HEK293T (cell line): Measurements from ENCODE around the gene CAPZB.

Experiments used
- CTCF ChIA-PET: fragments of 350-600 bp; formaldehyde crosslinking; extraction: SDS; loops from one replicate; lab custom pipeline; 2021; ENCODE audit warnings: antibody characterized with exemption, inconsistent platforms; lab: Yijun Ruan, JAX
- POLR2A ChIA-PET: fragments of 350-600 bp; formaldehyde crosslinking; extraction: SDS; loops from one replicate; lab custom pipeline; 2020; ENCODE audit warnings: antibody characterized with exemption, inconsistent platforms; lab: Yijun Ruan, JAX
- DNase-seq: peaks from one replicate; pipeline ENCODE4 v3.0.0; 2012; ENCODE audit warnings: mixed read lengths; ENCODE audit errors: extremely low spot score
- ARNT ChIP-seq: fragments of 450-650 bp; IDR thresholded peaks from 2 replicates; pipeline ENCODE4 v1.6.1; 2017; ENCODE audit warnings: mild to moderate bottlenecking
- BHLHE40 ChIP-seq: fragments of 450-650 bp; IDR thresholded peaks from 2 replicates; pipeline ENCODE4 v1.6.1; 2016; ENCODE audit warnings: mild to moderate bottlenecking, moderate library complexity, borderline replicate concordance
- CTBP1 ChIP-seq: fragments of 450-650 bp; IDR thresholded peaks from 2 replicates; pipeline ENCODE4 v1.6.1; 2016; ENCODE audit warnings: borderline replicate concordance
- ELF4 ChIP-seq: fragments of 450-650 bp; IDR thresholded peaks from 2 replicates; pipeline ENCODE4 v1.6.1; 2017; ENCODE audit warnings: antibody characterized with exemption
- FOXA1 ChIP-seq: fragments of 450-650 bp; IDR thresholded peaks from 2 replicates; pipeline ENCODE4 v1.6.1; 2016; ENCODE audit warnings: mild to moderate bottlenecking
- FOXK2 ChIP-seq: fragments of 450-650 bp; IDR thresholded peaks from 2 replicates; pipeline ENCODE4 v1.6.1; 2016; ENCODE audit warnings: mild to moderate bottlenecking
- FOXM1 ChIP-seq: fragments of 450-650 bp; IDR thresholded peaks from 2 replicates; pipeline ENCODE4 v1.6.1; 2017; ENCODE audit warnings: mild to moderate bottlenecking, borderline replicate concordance
- HDGF ChIP-seq: fragments of 450-650 bp; IDR thresholded peaks from 2 replicates; pipeline ENCODE4 v1.6.1; 2017; ENCODE audit warnings: antibody characterized with exemption, borderline replicate concordance
- L3MBTL2 ChIP-seq: fragments of 450-650 bp; conservative IDR thresholded peaks from 2 replicates; pipeline ENCODE4 v1.6.1; 2016; ENCODE audit warnings: mild to moderate bottlenecking
- LEF1 ChIP-seq: fragments of 450-650 bp; IDR thresholded peaks from 2 replicates; pipeline ENCODE4 v1.6.1; 2017; ENCODE audit warnings: mild to moderate bottlenecking, borderline replicate concordance
- NFRKB ChIP-seq: fragments of 450-650 bp; IDR thresholded peaks from 2 replicates; pipeline ENCODE4 v1.6.1; 2016; ENCODE audit warnings: mild to moderate bottlenecking, moderate library complexity
- SP1 ChIP-seq: fragments of 450-650 bp; IDR thresholded peaks from 2 replicates; pipeline ENCODE4 v1.6.1; 2017
- SUZ12 ChIP-seq: fragments of 450-650 bp; IDR thresholded peaks from 2 replicates; pipeline ENCODE4 v1.6.1; 2016; ENCODE audit warnings: mild to moderate bottlenecking
- TARDBP ChIP-seq: fragments of 450-650 bp; IDR thresholded peaks from 2 replicates; pipeline ENCODE4 v1.6.1; 2016
- ZNF384 ChIP-seq: fragments of 450-650 bp; IDR thresholded peaks from 2 replicates; pipeline ENCODE4 v1.6.1; 2016
- TF ChIP-seq, protein P1 (sequence below): fragments of 450-650 bp; IDR thresholded peaks from 2 replicates; pipeline ENCODE4 v1.6.1; 2016

The CAPZB gene

DNA sequence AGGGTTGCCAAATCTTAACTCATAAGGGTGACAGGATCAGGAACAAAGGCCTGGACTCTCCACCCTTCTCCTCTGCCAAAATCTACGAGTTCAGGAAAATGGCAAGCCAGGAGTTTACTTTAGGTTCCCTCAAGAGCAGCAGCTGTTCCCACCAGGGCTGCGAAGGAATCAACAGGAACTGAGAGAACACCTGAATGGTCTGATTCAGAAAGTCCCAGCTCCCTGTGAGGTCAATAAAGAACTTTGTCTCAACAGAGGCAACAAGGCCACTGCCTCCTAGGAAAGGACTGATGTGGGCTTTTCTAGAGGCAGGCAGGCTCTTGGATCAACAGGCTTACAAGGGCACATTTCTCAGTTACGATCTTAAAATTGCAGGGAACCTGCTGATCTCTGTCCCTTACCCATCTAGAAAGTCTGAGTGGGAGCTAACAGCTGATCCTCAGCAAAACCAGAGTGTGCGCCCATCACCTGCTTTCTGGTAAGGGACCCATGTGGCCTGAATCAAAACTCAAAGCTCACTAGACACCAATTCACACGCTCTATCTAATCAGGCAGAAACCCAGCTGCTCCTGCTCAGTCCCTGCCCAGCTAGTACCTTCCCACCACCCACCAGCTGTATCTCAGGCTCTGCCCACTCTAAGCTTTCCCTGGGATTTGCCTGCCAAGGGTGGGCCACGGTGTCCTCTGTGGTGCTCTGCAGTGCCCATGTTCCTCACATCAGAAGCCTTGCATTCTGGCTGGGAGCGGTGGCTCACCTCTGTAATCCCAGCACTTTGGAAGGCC lies 83.1 kb downstream of the CAPZB start:
- ChIA-PET POLR2A (no interaction called here), CTCF (interaction anchor here (1.5 kb wide), 1 partner anchor 249 kb away, joined by 5 read pairs; no protein-coding TSS in a partner anchor)
- no peak for DNase-seq
- TF ChIP-seq NFRKB (no peak), TARDBP (no peak), FOXA1 (no peak), ZNF384 (no peak), HDGF (no peak), FOXK2 (no peak), SP1 (no peak), FOXM1 (no peak), ARNT (no peak)

DNA sequence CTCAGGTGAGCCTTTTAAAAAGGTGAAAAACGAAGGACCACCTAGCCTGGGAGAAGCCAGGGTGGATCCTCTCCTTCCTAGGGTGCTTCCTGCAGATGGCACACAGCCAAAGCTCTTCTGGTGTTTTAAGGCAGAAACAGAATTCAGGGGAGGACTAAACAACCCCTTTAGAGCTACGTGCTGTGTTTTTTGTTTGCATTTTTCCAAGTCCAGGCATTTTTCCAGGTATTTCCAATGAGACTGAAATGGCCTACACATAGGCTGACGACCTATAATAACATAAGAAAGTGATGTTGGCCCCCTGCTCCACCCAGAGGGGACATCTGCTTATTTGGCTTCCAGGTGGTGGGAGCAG lies 83.8 kb downstream of the CAPZB start:
- ChIA-PET POLR2A (no interaction called here), CTCF (interaction anchor here (0.6 to 1.5 kb wide), 2 partner anchors 249 to 260 kb away, joined by 3 to 5 read pairs; no protein-coding TSS in a partner anchor)
- no peak for TF ChIP-seq FOXA1
- no peak for TF ChIP-seq LEF1
- TF ChIP-seq CTBP1 = no peak
- no peak for TF ChIP-seq ZNF384
- TF ChIP-seq ELF4 = no peak
- TF ChIP-seq FOXK2 = no peak
- TF ChIP-seq FOXM1 = no peak
- TF ChIP-seq BHLHE40 = no peak
- TF ChIP-seq, protein P1, sequence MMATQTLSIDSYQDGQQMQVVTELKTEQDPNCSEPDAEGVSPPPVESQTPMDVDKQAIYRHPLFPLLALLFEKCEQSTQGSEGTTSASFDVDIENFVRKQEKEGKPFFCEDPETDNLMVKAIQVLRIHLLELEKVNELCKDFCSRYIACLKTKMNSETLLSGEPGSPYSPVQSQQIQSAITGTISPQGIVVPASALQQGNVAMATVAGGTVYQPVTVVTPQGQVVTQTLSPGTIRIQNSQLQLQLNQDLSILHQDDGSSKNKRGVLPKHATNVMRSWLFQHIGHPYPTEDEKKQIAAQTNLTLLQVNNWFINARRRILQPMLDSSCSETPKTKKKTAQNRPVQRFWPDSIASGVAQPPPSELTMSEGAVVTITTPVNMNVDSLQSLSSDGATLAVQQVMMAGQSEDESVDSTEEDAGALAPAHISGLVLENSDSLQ = no peak
- TF ChIP-seq NFRKB = no peak
- no peak for TF ChIP-seq SP1
- no peak for TF ChIP-seq HDGF
- no peak for TF ChIP-seq ARNT
- no peak for TF ChIP-seq TARDBP
- TF ChIP-seq L3MBTL2 = no peak
- no peak for TF ChIP-seq SUZ12
- DNase-seq = no peak

- POLR2A ChIA-PET = interaction anchor here (1.2 kb wide), 1 partner anchor 84 kb away, joined by 3 read pairs; the partner anchor contains the start of gene CAPZB
- no peak for DNase-seq
- CTCF ChIA-PET = interaction anchor here (0.6 to 1.5 kb wide), 2 partner anchors 250 to 261 kb away, joined by 3 to 5 read pairs; no protein-coding TSS in a partner anchor
- TF ChIP-seq ELF4 (no peak), ZNF384 (no peak), TARDBP (no peak), NFRKB (no peak), HDGF (no peak), SUZ12 (no peak), LEF1 (no peak), FOXK2 (no peak)
Measured at GRCh38 chr1:19400875-19401534, 84.3 kb downstream of the CAPZB start.

- POLR2A ChIA-PET = interaction anchor here (1.2 kb wide), 1 partner anchor 85 kb away, joined by 3 read pairs; the partner anchor contains the start of gene CAPZB
- DNase-seq = no peak
- CTCF ChIA-PET = no interaction called here
- no peak for TF ChIP-seq LEF1
- no peak for TF ChIP-seq SUZ12
- no peak for TF ChIP-seq SP1
- no peak for TF ChIP-seq TARDBP
- no peak for TF ChIP-seq FOXM1
- no peak for TF ChIP-seq L3MBTL2
- TF ChIP-seq, protein P1 = no peak
- TF ChIP-seq ARNT = no peak
- no peak for TF ChIP-seq FOXA1
- TF ChIP-seq NFRKB = no peak
- TF ChIP-seq HDGF = no peak
- no peak for TF ChIP-seq FOXK2
Measured at GRCh38 chr1:19400192-19400611, 85.1 kb downstream of the CAPZB start.

GRCh38 chr1:19398309-19398760 lies 87.0 kb downstream of the CAPZB start:
- DNase-seq = no peak
- ChIA-PET CTCF (interaction anchor here (1.2 kb wide), 1 partner anchor 12 kb away, joined by 3 read pairs; no protein-coding TSS in a partner anchor), POLR2A (no interaction called here)
- TF ChIP-seq SP1 = no peak
- TF ChIP-seq ARNT = no peak
- TF ChIP-seq FOXM1 = no peak
- no peak for TF ChIP-seq LEF1
- TF ChIP-seq ELF4 = no peak
- no peak for TF ChIP-seq FOXK2
- TF ChIP-seq, protein P1 = no peak
- TF ChIP-seq HDGF = no peak
- no peak for TF ChIP-seq FOXA1
- no peak for TF ChIP-seq NFRKB
- TF ChIP-seq L3MBTL2 = no peak
- no peak for TF ChIP-seq TARDBP
- TF ChIP-seq ZNF384 = no peak
- TF ChIP-seq BHLHE40 = no peak
- TF ChIP-seq SUZ12 = no peak
- no peak for TF ChIP-seq CTBP1
